ENCODE results near the gene SVEP1. TPM values are rescaled to one million over a fixed set of nuclear protein-coding genes. Genes with fewer than 3 reads are reported as not detected.

The SVEP1 gene
- total RNA-seq, 1 donor from 2014 or later = 46.4 TPM

GRCh38 chr9:110443146-110443865 is 136.2 kb downstream of the SVEP1 start:
- H3K4me3 ChIP-seq (ENCODE audit: low read length in 3 of 3) = no peak overlapping the region
- H3K4me1 ChIP-seq (ENCODE audit: control insufficient read depth in 3 of 3, insufficient read depth in 3 of 3, low read length in 3 of 3) = no peaks in the 10 kb centered on the region
- H3K27me3 ChIP-seq (ENCODE audit: control insufficient read depth in 3 of 3, insufficient read depth in 3 of 3, low read length in 3 of 3) = no peaks in the 10 kb centered on the region
- H3K36me3 ChIP-seq (ENCODE audit: control insufficient read depth in 3 of 3, insufficient read depth in 3 of 3, low read length in 3 of 3) = peaks cover 0 to 7% (median 0%) of the 10 kb centered on the region in 3 donors
- no peak overlapping the region for H3K27ac ChIP-seq (ENCODE audit: low read depth, low read length)
- H3K9me3 ChIP-seq (ENCODE audit: control insufficient read depth in 3 of 3, low read length in 3 of 3) = peaks cover 0 to 3% (median 0%) of the 10 kb centered on the region in 3 donors
- H3K9ac ChIP-seq (ENCODE audit: low read depth in 1 of 3, low read length in 3 of 3) = no peak overlapping the region

- Histone ChIP-seq H3K4me3 (ENCODE audit: low read length in 3 of 3) (no peak overlapping the region), H3K27ac (ENCODE audit: low read depth, low read length) (no peak overlapping the region), H3K9me3 (ENCODE audit: control insufficient read depth in 3 of 3, low read length in 3 of 3) (no peaks in the 10 kb centered on the region), H3K27me3 (ENCODE audit: control insufficient read depth in 3 of 3, insufficient read depth in 3 of 3, low read length in 3 of 3) (no peaks in the 10 kb centered on the region), H3K4me1 (ENCODE audit: control insufficient read depth in 3 of 3, insufficient read depth in 3 of 3, low read length in 3 of 3) (no peaks in the 10 kb centered on the region), H3K9ac (ENCODE audit: low read depth in 1 of 3, low read length in 3 of 3) (no peak overlapping the region), H3K36me3 (ENCODE audit: control insufficient read depth in 3 of 3, insufficient read depth in 3 of 3, low read length in 3 of 3) (peaks cover 0 to 2% (median 0%) of the 10 kb centered on the region in 3 donors)
Observed at GRCh38 chr9:110440796-110441195, 138.7 kb downstream of the SVEP1 start.

- Histone ChIP-seq H3K4me1 (ENCODE audit: control insufficient read depth in 3 of 3, insufficient read depth in 3 of 3, low read length in 3 of 3) (no peaks in the 10 kb centered on the region), H3K4me3 (ENCODE audit: low read length in 3 of 3) (no peak overlapping the region), H3K9me3 (ENCODE audit: control insufficient read depth in 3 of 3, low read length in 3 of 3) (no peaks in the 10 kb centered on the region), H3K27ac (ENCODE audit: low read depth, low read length) (no peak overlapping the region), H3K27me3 (ENCODE audit: control insufficient read depth in 3 of 3, insufficient read depth in 3 of 3, low read length in 3 of 3) (no peaks in the 10 kb centered on the region), H3K36me3 (ENCODE audit: control insufficient read depth in 3 of 3, insufficient read depth in 3 of 3, low read length in 3 of 3) (no peaks in the 10 kb centered on the region), H3K9ac (ENCODE audit: low read depth in 1 of 3, low read length in 3 of 3) (no peak overlapping the region)
Observed at GRCh38 chr9:110440172-110440571, 139.4 kb downstream of the SVEP1 start.

GRCh38 chr9:110432253-110432652 is 147.3 kb downstream of the SVEP1 start:
- H3K4me1 ChIP-seq (ENCODE audit: control insufficient read depth in 3 of 3, insufficient read depth in 3 of 3, low read length in 3 of 3) = no peaks in the 10 kb centered on the region

GRCh38 chr9:110429453-110429852 is 150.1 kb downstream of the SVEP1 start:
- Histone ChIP-seq H3K4me1 (ENCODE audit: control insufficient read depth in 3 of 3, insufficient read depth in 3 of 3, low read length in 3 of 3) (no peaks in the 10 kb centered on the region), H3K27me3 (ENCODE audit: control insufficient read depth in 3 of 3, insufficient read depth in 3 of 3, low read length in 3 of 3) (no peaks in the 10 kb centered on the region), H3K9me3 (ENCODE audit: control insufficient read depth in 3 of 3, low read length in 3 of 3) (no peaks in the 10 kb centered on the region), H3K27ac (ENCODE audit: low read depth, low read length) (no peak overlapping the region), H3K9ac (ENCODE audit: low read depth in 1 of 3, low read length in 3 of 3) (no peak overlapping the region), H3K4me3 (ENCODE audit: low read length in 3 of 3) (no peak overlapping the region), H3K36me3 (ENCODE audit: control insufficient read depth in 3 of 3, insufficient read depth in 3 of 3, low read length in 3 of 3) (peaks cover 0 to 7% (median 0%) of the 10 kb centered on the region in 3 donors)

More at GRCh38 chr9:110432253-110432652, 147.3 kb downstream of the SVEP1 start:
- Histone ChIP-seq H3K4me3 (ENCODE audit: low read length in 3 of 3) (no peak overlapping the region), H3K27me3 (ENCODE audit: control insufficient read depth in 3 of 3, insufficient read depth in 3 of 3, low read length in 3 of 3) (no peaks in the 10 kb centered on the region), H3K9me3 (ENCODE audit: control insufficient read depth in 3 of 3, low read length in 3 of 3) (no peaks in the 10 kb centered on the region), H3K9ac (ENCODE audit: low read depth in 1 of 3, low read length in 3 of 3) (no peak overlapping the region), H3K27ac (ENCODE audit: low read depth, low read length) (no peak overlapping the region), H3K36me3 (ENCODE audit: control insufficient read depth in 3 of 3, insufficient read depth in 3 of 3, low read length in 3 of 3) (peaks cover 0 to 7% (median 0%) of the 10 kb centered on the region in 3 donors)

GRCh38 chr9:110427497-110428104 is 151.9 kb downstream of the SVEP1 start:
- Histone ChIP-seq H3K9ac (ENCODE audit: low read depth in 1 of 3, low read length in 3 of 3) (no peak overlapping the region), H3K9me3 (ENCODE audit: control insufficient read depth in 3 of 3, low read length in 3 of 3) (no peaks in the 10 kb centered on the region), H3K36me3 (ENCODE audit: control insufficient read depth in 3 of 3, insufficient read depth in 3 of 3, low read length in 3 of 3) (peaks cover 0 to 4% (median 0%) of the 10 kb centered on the region in 3 donors), H3K27me3 (ENCODE audit: control insufficient read depth in 3 of 3, insufficient read depth in 3 of 3, low read length in 3 of 3) (no peaks in the 10 kb centered on the region), H3K4me1 (ENCODE audit: control insufficient read depth in 3 of 3, insufficient read depth in 3 of 3, low read length in 3 of 3) (no peaks in the 10 kb centered on the region), H3K4me3 (ENCODE audit: low read length in 3 of 3) (no peak overlapping the region), H3K27ac (ENCODE audit: low read depth, low read length) (no peak overlapping the region)

- H3K27ac ChIP-seq (ENCODE audit: low read depth, low read length) = no peak overlapping the region
Observed at GRCh38 chr9:110426052-110426709, 153.4 kb downstream of the SVEP1 start.

GRCh38 chr9:110414471-110414870 is 165.1 kb downstream of the SVEP1 start:
- no peak overlapping the region for H3K27ac ChIP-seq (ENCODE audit: low read depth, low read length)
- H3K4me3 ChIP-seq (ENCODE audit: low read length in 3 of 3) = no peak overlapping the region
- no peaks in the 10 kb centered on the region for H3K4me1 ChIP-seq (ENCODE audit: control insufficient read depth in 3 of 3, insufficient read depth in 3 of 3, low read length in 3 of 3)
- peaks cover 0 to 4% (median 4%) of the 10 kb centered on the region in 3 donors for H3K36me3 ChIP-seq (ENCODE audit: control insufficient read depth in 3 of 3, insufficient read depth in 3 of 3, low read length in 3 of 3)
- no peaks in the 10 kb centered on the region for H3K9me3 ChIP-seq (ENCODE audit: control insufficient read depth in 3 of 3, low read length in 3 of 3)
- no peak overlapping the region for H3K9ac ChIP-seq (ENCODE audit: low read depth in 1 of 3, low read length in 3 of 3)
- H3K27me3 ChIP-seq (ENCODE audit: control insufficient read depth in 3 of 3, insufficient read depth in 3 of 3, low read length in 3 of 3) = no peaks in the 10 kb centered on the region

More at GRCh38 chr9:110426052-110426709, 153.4 kb downstream of the SVEP1 start:
- Histone ChIP-seq H3K4me1 (ENCODE audit: control insufficient read depth in 3 of 3, insufficient read depth in 3 of 3, low read length in 3 of 3) (no peaks in the 10 kb centered on the region), H3K36me3 (ENCODE audit: control insufficient read depth in 3 of 3, insufficient read depth in 3 of 3, low read length in 3 of 3) (no peaks in the 10 kb centered on the region), H3K27me3 (ENCODE audit: control insufficient read depth in 3 of 3, insufficient read depth in 3 of 3, low read length in 3 of 3) (no peaks in the 10 kb centered on the region), H3K9me3 (ENCODE audit: control insufficient read depth in 3 of 3, low read length in 3 of 3) (no peaks in the 10 kb centered on the region), H3K4me3 (ENCODE audit: low read length in 3 of 3) (no peak overlapping the region), H3K9ac (ENCODE audit: low read depth in 1 of 3, low read length in 3 of 3) (no peak overlapping the region)

- Histone ChIP-seq H3K9me3 (ENCODE audit: control insufficient read depth in 3 of 3, low read length in 3 of 3) (no peaks in the 10 kb centered on the region), H3K4me3 (ENCODE audit: low read length in 3 of 3) (no peak overlapping the region), H3K27ac (ENCODE audit: low read depth, low read length) (no peak overlapping the region), H3K4me1 (ENCODE audit: control insufficient read depth in 3 of 3, insufficient read depth in 3 of 3, low read length in 3 of 3) (no peaks in the 10 kb centered on the region), H3K36me3 (ENCODE audit: control insufficient read depth in 3 of 3, insufficient read depth in 3 of 3, low read length in 3 of 3) (peaks cover 0 to 4% (median 4%) of the 10 kb centered on the region in 3 donors), H3K9ac (ENCODE audit: low read depth in 1 of 3, low read length in 3 of 3) (no peak overlapping the region), H3K27me3 (ENCODE audit: control insufficient read depth in 3 of 3, insufficient read depth in 3 of 3, low read length in 3 of 3) (no peaks in the 10 kb centered on the region)
Observed at GRCh38 chr9:110410961-110411360, 168.6 kb downstream of the SVEP1 start.

GRCh38 chr9:110408598-110408997 is 170.9 kb downstream of the SVEP1 start:
- Histone ChIP-seq H3K4me1 (ENCODE audit: control insufficient read depth in 3 of 3, insufficient read depth in 3 of 3, low read length in 3 of 3) (no peaks in the 10 kb centered on the region), H3K4me3 (ENCODE audit: low read length in 3 of 3) (no peak overlapping the region), H3K27ac (ENCODE audit: low read depth, low read length) (no peak overlapping the region), H3K9ac (ENCODE audit: low read depth in 1 of 3, low read length in 3 of 3) (no peak overlapping the region), H3K27me3 (ENCODE audit: control insufficient read depth in 3 of 3, insufficient read depth in 3 of 3, low read length in 3 of 3) (no peaks in the 10 kb centered on the region), H3K36me3 (ENCODE audit: control insufficient read depth in 3 of 3, insufficient read depth in 3 of 3, low read length in 3 of 3) (peaks cover 0 to 4% (median 4%) of the 10 kb centered on the region in 3 donors), H3K9me3 (ENCODE audit: control insufficient read depth in 3 of 3, low read length in 3 of 3) (no peaks in the 10 kb centered on the region)
